Tibial nerve (tissue), 4 donors: ENCODE results near the gene KIAA0319L. TPM values are rescaled to one million over a fixed set of nuclear protein-coding genes. Genes with fewer than 3 reads are reported as not detected.

Experiments
- DNase-seq, 2 donors: peaks; one replicate each; pipeline ENCODE4 v3.0.0-alpha.2; 2019; ENCODE audit warnings: low spot score in 2 of 2
- H3K27ac ChIP-seq, 4 donors: fragments of 200-600 bp; sonication (generic) in 3 of 4; one replicate each; pipeline ENCODE4 v1.5.1; 2017 to 2019; ENCODE audit warnings: mild to moderate bottlenecking in 1 of 4
- H3K27me3 ChIP-seq, 2 donors: fragments of 200-600 bp; sonication (generic) in 1 of 2; one replicate each; pipeline versions ENCODE4 v1.5.1 to v1.6.0; 2017 to 2019
- H3K36me3 ChIP-seq, 3 donors: fragments of 200-600 bp; sonication (generic); one replicate each; pipeline ENCODE4 v1.5.1; 2018 to 2019
- H3K4me1 ChIP-seq, 4 donors: fragments of 200-600 bp; sonication (generic) in 3 of 4; one replicate each; pipeline ENCODE4 v1.5.1; 2017 to 2019
- H3K4me3 ChIP-seq, 4 donors: fragments of 200-600 bp; sonication (generic) in 3 of 4; one replicate each; pipeline ENCODE4 v1.5.1; 2017 to 2019; ENCODE audit warnings: mild to moderate bottlenecking in 1 of 4, moderate library complexity in 1 of 4
- H3K9me3 ChIP-seq, 4 donors: fragments of 200-600 bp; sonication (generic) in 3 of 4; one replicate each; pipeline ENCODE4 v1.5.1; 2017 to 2019
- EP300 ChIP-seq, 2 donors: sonication (generic); formaldehyde crosslinking; IDR thresholded peaks; one replicate each; pipeline ENCODE4 v1.6.1; 2017; ENCODE audit warnings: antibody characterized with exemption in 2 of 2, mild to moderate bottlenecking in 1 of 2
- POLR2A ChIP-seq, 2 donors: fragments of 450-650 bp; IDR thresholded peaks; one replicate each; pipeline ENCODE4 v1.6.1; 2017; ENCODE audit warnings: antibody characterized with exemption in 2 of 2, mild to moderate bottlenecking in 2 of 2, moderate library complexity in 2 of 2
- WGBS, 2 donors: methylation state at CpG; one replicate each; pipeline ENCODE4 v1.1.5; 2018; 5-methylcytosine and 5-hydroxymethylcytosine counted together
- total RNA-seq, 4 donors: library from RNA; depleted of rRNA; stranded (reverse); fragments of >200 nt; gene quantifications; one replicate each; pipeline ENCODE4 v1.1.0, GENCODE V29; 2016
- TF ChIP-seq, protein P1 (sequence below), 5 experiments: fragments of 200-600 bp in 3 of 5; fragments of 450-650 bp in 2 of 5; sonication (generic) in 3 of 5; IDR thresholded peaks; one replicate each; pipeline ENCODE4 v1.5.1; 2016 to 2019; ENCODE audit warnings: antibody characterized with exemption in 5 of 5, mild to moderate bottlenecking in 3 of 5, moderate library complexity in 2 of 5

The KIAA0319L gene
- total RNA-seq, 4 donors from 2014 or later = 57.0 to 115 (median 70.7) TPM

DNA sequence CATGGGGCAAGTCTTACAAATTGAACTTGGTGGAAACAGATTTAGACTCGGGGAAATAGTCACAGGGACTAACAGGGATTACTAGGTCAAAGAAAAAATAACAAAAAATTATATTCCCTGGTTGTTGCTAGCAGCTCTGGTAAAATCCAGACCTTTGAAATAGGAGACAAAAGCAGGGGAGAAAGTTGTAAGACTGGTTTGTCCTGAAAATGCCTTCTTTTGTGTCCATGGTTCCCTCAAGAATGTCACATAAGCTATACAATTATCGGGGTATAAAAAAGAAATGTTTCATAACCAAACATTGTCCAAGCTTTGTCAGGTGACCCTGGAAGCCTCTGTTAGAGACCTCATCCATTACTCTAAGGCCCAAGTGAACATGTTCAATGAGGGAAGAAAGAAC, 33.1 kb downstream of the KIAA0319L start:
- Histone ChIP-seq H3K27ac (no peak overlapping the region), H3K9me3 (no peaks in the 10 kb centered on the region), H3K27me3 (no peaks in the 10 kb centered on the region), H3K4me3 (no peak overlapping the region), H3K4me1 (no peaks in the 10 kb centered on the region), H3K36me3 (peaks cover 0 to 13% (median 0%) of the 10 kb centered on the region in 3 donors)
- no peak for TF ChIP-seq POLR2A (IDR thresholded peaks at IDR 0.05)
- TF ChIP-seq, protein P1, sequence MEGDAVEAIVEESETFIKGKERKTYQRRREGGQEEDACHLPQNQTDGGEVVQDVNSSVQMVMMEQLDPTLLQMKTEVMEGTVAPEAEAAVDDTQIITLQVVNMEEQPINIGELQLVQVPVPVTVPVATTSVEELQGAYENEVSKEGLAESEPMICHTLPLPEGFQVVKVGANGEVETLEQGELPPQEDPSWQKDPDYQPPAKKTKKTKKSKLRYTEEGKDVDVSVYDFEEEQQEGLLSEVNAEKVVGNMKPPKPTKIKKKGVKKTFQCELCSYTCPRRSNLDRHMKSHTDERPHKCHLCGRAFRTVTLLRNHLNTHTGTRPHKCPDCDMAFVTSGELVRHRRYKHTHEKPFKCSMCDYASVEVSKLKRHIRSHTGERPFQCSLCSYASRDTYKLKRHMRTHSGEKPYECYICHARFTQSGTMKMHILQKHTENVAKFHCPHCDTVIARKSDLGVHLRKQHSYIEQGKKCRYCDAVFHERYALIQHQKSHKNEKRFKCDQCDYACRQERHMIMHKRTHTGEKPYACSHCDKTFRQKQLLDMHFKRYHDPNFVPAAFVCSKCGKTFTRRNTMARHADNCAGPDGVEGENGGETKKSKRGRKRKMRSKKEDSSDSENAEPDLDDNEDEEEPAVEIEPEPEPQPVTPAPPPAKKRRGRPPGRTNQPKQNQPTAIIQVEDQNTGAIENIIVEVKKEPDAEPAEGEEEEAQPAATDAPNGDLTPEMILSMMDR (IDR thresholded peaks at IDR 0.05) = no peak
- no peak for TF ChIP-seq EP300 (IDR thresholded peaks at IDR 0.05)
- no peak for DNase-seq
- WGBS, 2 donors = 65 to 68% methylated on average over 2 of the region's 2 CpGs

DNA sequence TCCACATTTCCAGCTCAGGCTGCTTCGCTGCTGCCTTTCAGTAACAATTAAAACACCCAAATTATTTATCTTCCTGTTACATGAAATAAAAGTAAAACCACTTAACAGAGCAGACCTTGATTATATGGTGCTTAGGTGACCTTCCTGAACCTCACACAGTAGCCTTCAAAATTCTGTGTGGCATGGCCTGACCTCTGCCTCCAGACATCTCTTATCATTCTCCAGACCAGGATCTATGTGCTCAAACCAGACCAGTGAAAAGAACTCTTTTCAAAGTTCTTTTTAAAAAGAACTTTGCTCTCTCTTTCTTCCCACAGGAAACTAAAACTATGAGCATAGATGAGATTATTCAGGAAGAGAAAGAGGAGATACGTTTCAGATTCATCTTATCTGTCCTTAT, 37.8 kb downstream of the KIAA0319L start:
- DNase-seq = no peak
- TF ChIP-seq POLR2A (IDR thresholded peaks at IDR 0.05) = no peak
- TF ChIP-seq EP300 (IDR thresholded peaks at IDR 0.05) = no peak
- TF ChIP-seq, protein P1 (IDR thresholded peaks at IDR 0.05) = no peak
- Histone ChIP-seq H3K36me3 (peaks cover 0 to 13% (median 0%) of the 10 kb centered on the region in 3 donors), H3K9me3 (peaks cover 0 to 24% (median 0%) of the 10 kb centered on the region in 4 donors), H3K27me3 (no peaks in the 10 kb centered on the region), H3K4me3 (no peak overlapping the region), H3K27ac (no peak overlapping the region), H3K4me1 (no peaks in the 10 kb centered on the region)
- WGBS, 2 donors = 64% methylated on average over 2 of the region's 2 CpGs

DNA sequence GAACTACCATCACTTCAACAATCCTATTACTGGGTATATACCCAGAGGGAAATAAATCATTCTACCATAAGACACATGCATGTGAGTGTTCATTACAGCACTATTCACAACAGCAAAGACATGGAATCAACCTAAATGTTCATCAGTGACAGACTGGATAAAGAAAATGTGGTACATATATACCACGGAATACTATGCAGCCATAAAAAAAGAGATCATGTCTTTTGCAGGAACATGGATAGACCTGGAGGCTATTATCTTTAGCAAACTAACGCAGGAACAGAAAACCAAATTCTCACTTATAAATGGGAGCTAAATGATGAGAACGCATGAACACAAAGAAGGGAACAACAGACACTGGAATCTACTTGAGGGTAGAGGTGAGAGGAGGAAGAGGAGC, 39.0 kb downstream of the KIAA0319L start:
- no peaks in the 10 kb centered on the region for H3K4me1 ChIP-seq
- H3K36me3 ChIP-seq = peaks cover 0 to 9% (median 0%) of the 10 kb centered on the region in 3 donors
- H3K27ac ChIP-seq = no peak overlapping the region
- 99% methylated on average over 3 of the region's 3 CpGs for WGBS, 2 donors
- no peak overlapping the region for H3K4me3 ChIP-seq
- H3K9me3 ChIP-seq = peaks cover 0 to 24% (median 0%) of the 10 kb centered on the region in 4 donors
- H3K27me3 ChIP-seq = no peaks in the 10 kb centered on the region
- DNase-seq = no peak
- TF ChIP-seq, protein P1 (IDR thresholded peaks at IDR 0.05) = no peak
- TF ChIP-seq POLR2A (IDR thresholded peaks at IDR 0.05) = no peak
- no peak for TF ChIP-seq EP300 (IDR thresholded peaks at IDR 0.05)

DNA sequence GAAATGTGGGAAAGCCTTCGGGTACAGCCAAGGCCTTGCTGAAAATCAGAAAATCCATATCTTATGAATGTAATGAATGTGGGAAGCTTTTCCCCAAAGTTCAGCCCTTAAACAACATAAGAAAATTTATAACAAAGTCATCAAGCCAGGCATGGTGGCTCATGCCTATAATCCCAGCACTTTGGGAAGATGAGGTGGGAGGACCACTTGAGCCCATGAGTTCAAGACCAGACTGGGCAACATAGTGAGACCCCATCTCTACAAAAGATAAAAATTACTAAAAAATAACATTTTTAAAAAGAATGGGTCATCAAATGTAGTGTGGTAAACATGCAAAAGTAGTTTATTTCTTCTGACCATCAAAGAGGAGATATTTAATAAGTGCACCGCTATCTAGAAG, 45.9 kb downstream of the KIAA0319L start:
- Histone ChIP-seq H3K4me1 (peaks cover 0 to 25% (median 12%) of the 10 kb centered on the region in 4 donors), H3K36me3 (no peaks in the 10 kb centered on the region), H3K27ac (no peak overlapping the region), H3K4me3 (no peak overlapping the region), H3K9me3 (peaks cover 0 to 12% (median 0%) of the 10 kb centered on the region in 4 donors), H3K27me3 (no peaks in the 10 kb centered on the region)
- DNase-seq = no peak
- no peak for TF ChIP-seq POLR2A (IDR thresholded peaks at IDR 0.05)
- TF ChIP-seq, protein P1 (IDR thresholded peaks at IDR 0.05) = no peak
- no peak for TF ChIP-seq EP300 (IDR thresholded peaks at IDR 0.05)
- WGBS, 2 donors = 90 to 96% methylated on average over 2 of the region's 2 CpGs

DNA sequence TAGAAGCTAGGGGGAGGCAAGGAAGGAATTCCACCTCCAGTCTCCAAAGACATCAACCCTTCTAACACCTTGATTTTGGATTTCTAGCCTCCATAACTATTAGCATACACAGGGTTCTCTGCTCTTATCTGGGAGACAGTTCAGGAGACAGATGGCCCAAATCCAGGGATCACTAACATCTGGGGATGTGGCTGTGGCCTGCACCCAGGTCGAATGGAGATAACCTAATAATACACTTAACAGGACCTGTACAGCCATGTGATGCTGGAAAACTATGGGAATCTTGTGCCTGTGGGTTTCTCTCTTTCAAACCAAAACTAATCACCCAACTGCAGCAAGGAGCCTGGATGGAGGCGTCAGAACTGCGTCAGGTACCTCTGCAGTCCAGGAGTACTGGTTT, 47.6 kb downstream of the KIAA0319L start:
- Histone ChIP-seq H3K4me1 (peaks cover 0 to 40% (median 18%) of the 10 kb centered on the region in 4 donors), H3K4me3 (no peak overlapping the region), H3K9me3 (no peaks in the 10 kb centered on the region), H3K27me3 (no peaks in the 10 kb centered on the region), H3K36me3 (peaks cover 0 to 4% (median 0%) of the 10 kb centered on the region in 3 donors), H3K27ac (no peak overlapping the region)
- WGBS, 2 donors = 91 to 93% methylated on average over 3 of the region's 3 CpGs
- DNase-seq = no peak
- TF ChIP-seq, protein P1 (IDR thresholded peaks at IDR 0.05) = no peak
- TF ChIP-seq EP300 (IDR thresholded peaks at IDR 0.05) = no peak
- no peak for TF ChIP-seq POLR2A (IDR thresholded peaks at IDR 0.05)
